Brain microvascular endothelial cell (primary cell): ENCODE measurements around the gene TMPRSS3.

Source experiments
- DNase-seq: peaks from one replicate; pipeline ENCODE4 v3.0.0-alpha.2; 2020
- H3K27ac ChIP-seq: fragments of 250-450 bp; sonication (Bioruptor Pico); 2 replicates; pipeline ENCODE4 v1.5.1; 2020; ENCODE audit warnings: mild to moderate bottlenecking, moderate library complexity
- H3K27me3 ChIP-seq: fragments of 250-450 bp; sonication (Bioruptor Pico); replicated peaks from 2 replicates; pipeline ENCODE4 v1.5.1; 2020; ENCODE audit warnings: mild to moderate bottlenecking
- H3K36me3 ChIP-seq: fragments of 250-450 bp; sonication (Bioruptor Pico); replicated peaks from 2 replicates; pipeline ENCODE4 v1.5.1; 2020; ENCODE audit warnings: mild to moderate bottlenecking
- H3K4me3 ChIP-seq: 2 replicates; pipeline ENCODE4 v1.5.1; 2011; ENCODE audit warnings: low read depth, mild to moderate bottlenecking, control low read depth, low read length, moderate library complexity
- in situ Hi-C: cut with HindIII; loops from 2 replicates; pipeline ENCODE4 v1.10.0; 2017; ENCODE audit warnings: low sequenced_read_pairs, low pct_ligation_motif_present
- TF ChIP-seq, protein P1 (sequence below): IDR thresholded peaks from 2 replicates; pipeline ENCODE4 v1.5.1; 2011; ENCODE audit warnings: low read depth, mild to moderate bottlenecking, moderate library complexity, low read length, control low read depth, inconsistent platforms; ENCODE audit errors: missing control alignments

TMPRSS3 gene

DNA sequence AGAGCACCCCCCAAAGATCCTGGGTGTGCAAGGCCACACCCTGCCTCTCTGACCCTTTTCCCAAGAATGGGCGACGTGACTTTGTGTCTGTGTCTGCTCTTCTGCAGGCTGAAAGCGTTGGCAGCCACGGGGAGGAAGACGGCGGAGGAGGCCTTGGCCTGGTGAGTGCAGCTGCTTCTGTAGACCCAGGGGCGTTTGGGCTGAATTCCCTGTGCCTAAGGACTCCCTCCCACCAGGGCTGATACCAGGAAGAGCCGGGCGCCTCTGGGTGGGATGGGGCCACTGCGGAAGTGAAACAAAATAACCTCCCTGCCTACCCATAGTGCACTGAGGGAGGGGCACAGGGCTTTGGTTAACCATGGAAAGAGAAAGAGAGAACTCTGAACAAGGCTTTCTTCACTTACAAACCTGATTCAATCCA lies 10.4 kb upstream of the TMPRSS3 start:
- in situ Hi-C loops = no loop called here
- no peaks in the 10 kb centered on the region for H3K27me3 ChIP-seq
- H3K36me3 ChIP-seq = no peaks in the 10 kb centered on the region
- H3K4me3 ChIP-seq = no peak overlapping the region
- no peak for DNase-seq
- TF ChIP-seq, protein P1, sequence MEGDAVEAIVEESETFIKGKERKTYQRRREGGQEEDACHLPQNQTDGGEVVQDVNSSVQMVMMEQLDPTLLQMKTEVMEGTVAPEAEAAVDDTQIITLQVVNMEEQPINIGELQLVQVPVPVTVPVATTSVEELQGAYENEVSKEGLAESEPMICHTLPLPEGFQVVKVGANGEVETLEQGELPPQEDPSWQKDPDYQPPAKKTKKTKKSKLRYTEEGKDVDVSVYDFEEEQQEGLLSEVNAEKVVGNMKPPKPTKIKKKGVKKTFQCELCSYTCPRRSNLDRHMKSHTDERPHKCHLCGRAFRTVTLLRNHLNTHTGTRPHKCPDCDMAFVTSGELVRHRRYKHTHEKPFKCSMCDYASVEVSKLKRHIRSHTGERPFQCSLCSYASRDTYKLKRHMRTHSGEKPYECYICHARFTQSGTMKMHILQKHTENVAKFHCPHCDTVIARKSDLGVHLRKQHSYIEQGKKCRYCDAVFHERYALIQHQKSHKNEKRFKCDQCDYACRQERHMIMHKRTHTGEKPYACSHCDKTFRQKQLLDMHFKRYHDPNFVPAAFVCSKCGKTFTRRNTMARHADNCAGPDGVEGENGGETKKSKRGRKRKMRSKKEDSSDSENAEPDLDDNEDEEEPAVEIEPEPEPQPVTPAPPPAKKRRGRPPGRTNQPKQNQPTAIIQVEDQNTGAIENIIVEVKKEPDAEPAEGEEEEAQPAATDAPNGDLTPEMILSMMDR = no peak
- no peak overlapping the region for H3K27ac ChIP-seq

DNA sequence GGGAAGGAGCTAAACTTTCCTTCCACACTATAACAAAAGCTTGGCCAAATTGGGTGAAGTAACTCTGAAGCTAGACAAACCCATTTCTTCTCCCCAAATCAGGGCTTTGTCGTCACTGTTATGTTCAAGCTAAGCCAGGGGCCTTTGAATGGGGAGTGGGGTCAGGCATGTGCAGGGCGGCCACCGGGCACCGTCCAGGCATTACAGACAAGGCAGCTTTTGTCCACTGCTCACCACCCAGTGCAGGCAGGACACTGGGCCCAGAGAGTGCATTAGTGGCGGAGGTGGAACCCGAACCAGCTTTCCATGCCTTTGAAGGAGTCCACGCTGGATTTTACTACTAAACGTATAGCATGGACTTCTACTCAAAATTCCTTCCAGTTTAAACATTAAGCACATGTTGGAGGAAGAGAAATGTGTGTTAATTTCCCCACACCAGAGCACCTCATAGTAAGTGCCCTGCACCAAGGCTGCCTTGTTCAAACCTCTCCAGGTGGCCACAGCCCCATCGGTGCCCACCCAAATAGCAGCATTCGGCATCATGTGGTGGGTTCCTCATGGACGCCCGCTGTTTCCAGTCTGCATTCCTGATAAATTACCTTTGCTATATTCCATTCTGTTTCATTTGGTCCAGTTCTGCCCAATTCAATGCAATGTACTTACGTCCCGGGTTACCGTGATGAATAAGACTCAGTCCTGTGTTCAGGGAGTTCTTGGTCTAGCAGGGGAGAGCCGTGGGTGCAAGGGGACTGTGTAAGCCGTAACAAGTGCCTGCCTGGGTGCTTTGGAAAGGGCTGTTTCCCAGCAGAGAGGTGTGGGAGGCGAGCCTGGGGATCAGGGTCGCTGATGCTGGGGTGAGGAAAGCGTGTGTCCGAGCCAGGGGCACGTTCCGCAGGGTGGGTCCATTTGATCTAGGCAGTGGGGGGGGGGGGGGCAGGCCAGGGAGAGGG lies 9.5 kb upstream of the TMPRSS3 start:
- no peak overlapping the region for H3K4me3 ChIP-seq
- no peaks in the 10 kb centered on the region for H3K36me3 ChIP-seq
- in situ Hi-C loops = no loop called here
- no peak overlapping the region for H3K27ac ChIP-seq
- TF ChIP-seq, protein P1 = no peak
- no peaks in the 10 kb centered on the region for H3K27me3 ChIP-seq
- no peak for DNase-seq

DNA sequence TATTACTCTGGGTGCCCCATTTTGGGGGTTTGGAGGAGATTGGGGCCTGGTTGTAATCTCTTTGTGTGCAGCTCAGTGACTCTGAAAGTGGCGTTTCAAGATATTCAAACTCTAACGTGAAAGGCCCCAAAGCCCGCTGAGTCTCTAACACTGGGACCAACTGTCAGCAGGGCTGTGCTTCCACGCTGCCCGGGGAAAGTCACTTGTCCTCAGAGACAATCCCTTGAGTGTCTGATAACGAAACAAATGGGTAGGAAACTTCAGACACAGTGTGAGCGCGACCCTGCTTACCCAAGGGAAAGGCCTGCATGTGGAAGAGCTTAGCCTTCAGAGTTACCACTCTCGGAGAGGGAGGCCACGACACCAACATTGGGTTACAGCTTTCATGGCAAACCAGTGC lies 8.7 kb upstream of the TMPRSS3 start:
- in situ Hi-C loops = no loop called here
- TF ChIP-seq, protein P1 = no peak
- H3K27me3 ChIP-seq = no peaks in the 10 kb centered on the region
- H3K36me3 ChIP-seq = no peaks in the 10 kb centered on the region
- H3K4me3 ChIP-seq = no peak overlapping the region
- no peak for DNase-seq
- no peak overlapping the region for H3K27ac ChIP-seq

DNA sequence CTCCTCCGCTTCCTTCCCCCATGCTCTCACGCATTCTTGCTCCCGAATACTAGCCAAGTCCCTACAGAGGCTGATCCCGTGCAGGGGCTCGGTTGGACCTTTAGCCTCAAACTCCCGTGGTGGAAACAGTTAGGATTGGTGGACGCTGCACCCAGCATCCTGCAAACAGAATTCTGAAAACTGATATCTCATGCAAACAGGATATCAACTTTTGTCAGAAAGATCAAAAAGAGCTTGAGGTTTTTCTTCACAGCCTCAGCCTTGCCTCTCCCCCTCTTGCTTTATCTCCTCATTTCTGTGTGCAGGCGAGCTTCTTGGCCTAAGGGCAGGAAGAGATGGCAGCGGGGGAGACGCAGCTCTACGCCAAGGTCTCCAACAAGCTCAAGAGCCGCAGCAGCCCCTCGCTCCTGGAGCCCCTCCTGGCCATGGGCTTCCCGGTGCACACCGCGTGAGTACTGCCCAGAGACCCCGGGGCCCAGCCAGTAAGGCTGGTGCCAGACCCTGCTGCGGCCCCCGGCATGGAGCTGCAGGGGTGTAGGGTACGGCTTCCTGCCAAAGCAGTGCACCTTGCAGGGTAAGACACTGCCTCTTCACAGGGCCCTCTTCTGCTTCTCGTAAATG lies 7.9 kb upstream of the TMPRSS3 start, which contains the start of gene UBASH3A:
TSS of gene UBASH3A (plus strand) at position 292 of the 621 bp plus-strand sequence. CDS start at position 336, 44 bp downstream.
- DNase-seq = no peak
- H3K27ac ChIP-seq = no peak within 1 kb of the TSS
- no peaks in the 10 kb centered on the region for H3K36me3 ChIP-seq
- H3K4me3 ChIP-seq = no peak within 1 kb of the TSS
- TF ChIP-seq, protein P1 = no peak
- no peaks in the 10 kb centered on the region for H3K27me3 ChIP-seq
- in situ Hi-C loops = no loop called here

DNA sequence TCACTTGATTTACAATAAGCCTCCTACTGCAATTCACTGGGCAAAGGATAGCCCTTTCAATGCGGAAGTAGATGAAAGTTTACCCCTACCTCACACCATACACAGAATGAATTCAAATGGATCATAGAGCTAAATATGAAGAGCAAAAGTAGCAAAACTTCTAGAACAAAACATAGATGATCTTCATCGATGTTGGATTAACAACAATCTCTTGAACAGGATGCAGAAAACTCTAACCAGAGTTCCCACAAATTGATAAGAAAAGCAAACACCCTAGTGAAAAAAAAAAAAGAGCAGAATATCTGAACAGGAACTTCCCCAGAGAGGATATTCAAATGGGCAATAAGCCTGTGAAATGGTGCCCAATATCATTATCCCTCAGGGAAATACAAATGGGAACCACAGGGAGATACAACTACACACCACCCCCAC lies 6.0 kb upstream of the TMPRSS3 start:
- in situ Hi-C loops = no loop called here
- H3K36me3 ChIP-seq = no peaks in the 10 kb centered on the region
- TF ChIP-seq, protein P1 = no peak
- no peaks in the 10 kb centered on the region for H3K27me3 ChIP-seq
- H3K27ac ChIP-seq = no peak overlapping the region
- H3K4me3 ChIP-seq = no peak overlapping the region
- no peak for DNase-seq
